ENCODE data around the gene SRSF6. TPM values are rescaled to one million over a fixed set of nuclear protein-coding genes. Genes with fewer than 3 reads are reported as not detected.
A peak's percentile ranks its signal among the peaks of the same experiment; 100 is the strongest.
"Not testable (repeated sequence)": the region's sequence is repeated elsewhere in the genome, so short reads cannot be mapped to it uniquely, and the experiment has no call there.

The SRSF6 gene
- total RNA-seq, 1 experiment from 2014 or later: 23.8 TPM

DNA sequence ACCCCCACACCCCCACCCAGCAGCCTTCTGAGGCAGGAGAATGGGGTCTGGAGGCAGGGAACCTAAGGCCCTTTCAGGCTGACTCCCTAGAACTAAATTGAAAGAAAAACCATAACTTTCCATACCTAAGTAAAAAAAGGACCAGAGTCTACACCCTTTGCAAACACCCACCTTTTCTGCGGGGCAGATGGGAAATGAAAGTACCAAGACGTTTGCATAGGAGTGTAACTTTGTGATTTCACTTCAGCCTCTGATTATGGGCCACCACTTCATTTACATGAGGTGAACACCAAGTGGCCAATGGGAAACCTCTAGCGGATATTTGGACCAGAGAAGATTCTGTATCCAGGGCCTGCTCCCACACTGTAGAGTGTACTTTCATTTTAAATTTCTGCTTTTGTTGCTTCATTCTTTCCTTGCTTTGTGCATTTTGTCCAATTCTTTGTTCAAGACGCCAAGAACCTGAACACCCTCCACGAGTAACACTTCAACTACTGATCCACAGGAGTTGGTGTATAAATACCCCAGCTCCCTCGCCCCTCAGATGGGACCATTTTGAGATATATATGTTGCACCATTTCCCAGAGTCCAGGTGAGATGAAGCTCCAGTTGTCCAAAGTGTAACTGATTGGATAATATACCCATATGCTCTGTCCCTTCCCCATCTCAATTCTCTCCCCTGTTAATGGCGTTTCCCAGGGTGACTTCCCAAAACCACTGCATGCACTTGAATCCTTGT is 18.9 kb upstream of the SRSF6 start:
- DNase-seq: no peak

DNA sequence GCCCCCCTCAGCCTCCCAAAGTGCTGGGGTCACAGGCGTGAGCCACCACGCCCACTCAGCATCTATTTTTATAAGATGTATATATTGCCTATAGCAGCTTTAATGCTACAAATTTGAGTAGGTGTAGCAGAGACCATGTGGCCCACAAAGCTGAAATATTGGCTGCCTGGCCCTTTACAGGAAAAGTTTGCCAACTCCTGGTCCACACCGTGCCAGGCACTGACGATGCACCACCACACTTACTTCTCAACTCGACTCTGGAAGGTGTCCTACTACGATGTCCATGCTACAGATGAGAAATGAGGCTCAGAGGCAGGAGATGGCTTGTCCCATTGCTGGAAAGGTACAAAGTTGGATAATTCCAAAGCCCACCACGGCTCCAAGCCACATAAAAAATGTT is 17.2 kb upstream of the SRSF6 start:
- Histone ChIP-seq H3K4me3 (ENCODE audit: insufficient read depth, low read depth, low read length) (no peak overlapping the region), H3K27me3 (ENCODE audit: control insufficient read depth, insufficient read depth, low read length) (no peaks in the 10 kb centered on the region), H3K36me3 (replicated peaks; ENCODE audit: control insufficient read depth, insufficient read depth, low read length) (no peaks in the 10 kb centered on the region)
- no peak for DNase-seq

More for the DNA sequence above, 18.9 kb upstream of the SRSF6 start:
- no peaks in the 10 kb centered on the region for H3K36me3 ChIP-seq (replicated peaks; ENCODE audit: control insufficient read depth, insufficient read depth, low read length)
- H3K4me3 ChIP-seq (ENCODE audit: insufficient read depth, low read depth, low read length): no peak overlapping the region
- H3K27me3 ChIP-seq (ENCODE audit: control insufficient read depth, insufficient read depth, low read length): no peaks in the 10 kb centered on the region

DNA sequence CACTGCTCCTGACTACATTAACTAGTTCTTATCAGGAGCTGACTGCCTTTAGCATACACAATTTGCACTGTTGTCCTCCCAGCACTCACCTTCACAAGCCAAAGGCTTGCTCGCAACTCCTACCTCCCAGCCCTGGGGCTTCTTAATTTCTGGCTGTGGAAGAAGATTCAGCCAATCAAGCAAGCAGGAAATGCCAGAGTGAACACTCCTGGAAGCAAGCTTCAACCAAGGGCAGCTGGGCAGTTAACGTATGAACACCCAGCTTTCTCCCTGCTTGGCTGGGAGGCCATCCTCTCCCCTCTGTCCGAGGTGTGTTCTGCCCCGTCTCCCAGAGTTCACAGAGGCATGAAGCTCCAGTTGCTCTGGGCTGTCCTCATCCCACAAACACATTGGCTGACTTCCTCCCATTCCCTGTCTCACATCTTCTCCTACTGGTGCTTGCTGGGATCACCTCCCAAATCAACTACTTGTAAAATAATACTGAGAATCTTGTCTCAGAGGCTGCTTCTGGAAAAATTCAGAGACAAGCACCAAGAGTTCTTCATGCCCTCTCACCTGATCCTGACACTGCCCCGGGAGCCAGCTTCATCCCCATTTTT is 15.3 kb upstream of the SRSF6 start:
- no peaks in the 10 kb centered on the region for H3K36me3 ChIP-seq (replicated peaks; ENCODE audit: control insufficient read depth, insufficient read depth, low read length)
- H3K27me3 ChIP-seq (ENCODE audit: control insufficient read depth, insufficient read depth, low read length): no peaks in the 10 kb centered on the region
- H3K4me3 ChIP-seq (ENCODE audit: insufficient read depth, low read depth, low read length): no peak overlapping the region
- peak; percentile 39 for DNase-seq

DNA sequence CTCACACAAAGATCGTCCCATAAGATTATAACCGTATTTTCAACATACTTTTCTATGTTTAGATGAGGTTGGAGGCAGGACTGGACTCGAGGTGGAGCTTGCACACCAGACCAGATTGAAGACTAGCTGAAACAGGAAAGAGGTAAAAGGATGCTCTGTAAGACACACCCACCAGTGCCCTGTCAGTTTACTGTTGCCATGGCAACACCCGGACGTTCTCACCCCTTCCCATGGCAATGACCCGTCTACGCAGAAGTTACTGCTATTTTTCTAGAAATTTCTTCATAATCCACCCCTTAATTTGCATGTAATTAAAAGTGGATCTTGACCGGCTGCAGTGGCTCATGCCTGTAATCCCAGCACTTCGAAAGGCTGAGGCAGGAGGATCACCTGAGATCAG is 13.6 kb upstream of the SRSF6 start:
- no peaks in the 10 kb centered on the region for H3K36me3 ChIP-seq (replicated peaks; ENCODE audit: control insufficient read depth, insufficient read depth, low read length)
- DNase-seq: no peak
- no peaks in the 10 kb centered on the region for H3K27me3 ChIP-seq (ENCODE audit: control insufficient read depth, insufficient read depth, low read length)
- no peak overlapping the region for H3K4me3 ChIP-seq (ENCODE audit: insufficient read depth, low read depth, low read length)

DNA sequence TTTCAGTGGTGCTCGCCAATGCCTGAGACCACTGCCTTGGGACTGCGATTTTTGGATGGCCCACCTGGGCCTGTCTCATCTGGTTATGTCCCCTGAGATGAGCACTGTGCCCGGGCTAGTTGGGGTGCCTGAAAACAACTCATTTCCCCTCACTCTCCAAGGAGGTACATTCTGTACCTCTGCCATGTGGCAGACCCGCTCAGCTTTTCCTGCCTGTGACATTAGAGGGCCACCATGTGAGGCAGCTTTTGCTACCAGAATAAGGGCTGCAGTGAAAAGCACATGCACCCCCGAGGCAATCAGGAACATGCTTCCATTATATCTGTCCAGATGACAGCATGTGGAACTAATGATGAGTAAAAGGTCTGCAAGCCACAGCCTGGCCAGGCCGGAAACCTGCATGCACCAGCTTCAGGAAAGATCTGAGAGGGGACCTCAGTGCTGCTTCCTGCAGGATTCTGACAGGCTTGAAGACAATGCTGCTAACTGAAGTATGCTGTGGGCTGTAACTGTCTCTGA is 11.3 kb upstream of the SRSF6 start:
- DNase-seq: no peak

DNA sequence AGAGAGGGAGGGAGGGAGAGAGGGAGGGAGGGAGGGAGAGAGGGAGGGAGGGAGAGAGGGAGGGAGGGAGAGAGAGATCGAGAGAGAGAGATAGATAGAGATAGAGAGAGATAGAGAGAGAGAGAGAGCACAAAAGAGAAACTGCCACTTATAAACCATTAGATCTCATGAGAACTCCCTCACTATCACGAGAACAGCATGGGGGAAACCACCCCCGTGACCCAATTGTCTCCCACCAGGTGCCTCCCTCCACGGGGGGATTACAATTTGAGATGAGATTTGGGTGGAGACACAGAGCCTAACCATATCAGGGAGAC is 9.3 kb upstream of the SRSF6 start:
- H3K36me3 ChIP-seq (replicated peaks; ENCODE audit: control insufficient read depth, insufficient read depth, low read length); DNase-seq; H3K4me3 ChIP-seq (ENCODE audit: insufficient read depth, low read depth, low read length); H3K27me3 ChIP-seq (ENCODE audit: control insufficient read depth, insufficient read depth, low read length): not testable (repeated sequence)

More for the DNA sequence above, 11.3 kb upstream of the SRSF6 start:
- Histone ChIP-seq H3K27me3 (ENCODE audit: control insufficient read depth, insufficient read depth, low read length) (no peaks in the 10 kb centered on the region), H3K4me3 (ENCODE audit: insufficient read depth, low read depth, low read length) (no peak overlapping the region), H3K36me3 (replicated peaks; ENCODE audit: control insufficient read depth, insufficient read depth, low read length) (no peaks in the 10 kb centered on the region)

DNA sequence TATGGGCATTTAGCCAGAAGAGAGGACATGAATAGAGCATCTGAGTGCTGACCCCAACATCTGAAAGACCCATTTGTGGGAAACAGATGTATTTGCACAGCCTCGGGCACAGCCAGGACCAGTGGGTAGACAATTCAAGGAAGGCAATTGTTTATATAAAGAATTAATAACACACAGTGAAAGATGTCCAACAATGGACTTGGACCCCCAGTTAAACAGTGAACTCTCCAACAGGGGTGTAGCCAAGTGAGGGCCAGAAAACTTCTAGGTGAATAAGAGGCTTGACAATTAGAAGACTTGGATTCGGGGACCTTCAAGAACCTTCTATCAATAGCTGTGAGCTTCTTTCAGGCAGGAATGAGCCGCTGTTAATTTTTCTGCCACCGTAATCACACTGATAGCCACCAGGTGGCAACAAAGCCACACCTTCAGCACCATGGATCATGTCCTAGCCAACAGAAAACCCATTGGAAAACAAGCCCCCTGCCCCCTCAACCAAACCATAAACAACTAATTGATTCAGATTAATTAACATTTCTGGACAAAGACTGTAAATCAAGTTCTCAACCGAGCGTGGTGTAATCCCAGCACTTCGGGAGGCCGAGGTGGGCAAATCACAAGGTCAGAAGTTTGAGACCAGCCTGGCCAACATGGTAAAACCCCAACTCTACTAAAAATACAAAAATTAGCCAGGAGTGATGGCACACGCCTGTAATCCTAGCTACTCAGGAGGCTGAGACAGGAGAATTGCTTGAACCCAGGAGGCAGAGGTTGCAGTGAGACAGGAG is 8.8 kb upstream of the SRSF6 start:
- peak; percentile 72 for DNase-seq
- H3K36me3 ChIP-seq (replicated peaks; ENCODE audit: control insufficient read depth, insufficient read depth, low read length): no peaks in the 10 kb centered on the region
- H3K27me3 ChIP-seq (ENCODE audit: control insufficient read depth, insufficient read depth, low read length): no peaks in the 10 kb centered on the region
- H3K4me3 ChIP-seq (ENCODE audit: insufficient read depth, low read depth, low read length): no peak overlapping the region

DNA sequence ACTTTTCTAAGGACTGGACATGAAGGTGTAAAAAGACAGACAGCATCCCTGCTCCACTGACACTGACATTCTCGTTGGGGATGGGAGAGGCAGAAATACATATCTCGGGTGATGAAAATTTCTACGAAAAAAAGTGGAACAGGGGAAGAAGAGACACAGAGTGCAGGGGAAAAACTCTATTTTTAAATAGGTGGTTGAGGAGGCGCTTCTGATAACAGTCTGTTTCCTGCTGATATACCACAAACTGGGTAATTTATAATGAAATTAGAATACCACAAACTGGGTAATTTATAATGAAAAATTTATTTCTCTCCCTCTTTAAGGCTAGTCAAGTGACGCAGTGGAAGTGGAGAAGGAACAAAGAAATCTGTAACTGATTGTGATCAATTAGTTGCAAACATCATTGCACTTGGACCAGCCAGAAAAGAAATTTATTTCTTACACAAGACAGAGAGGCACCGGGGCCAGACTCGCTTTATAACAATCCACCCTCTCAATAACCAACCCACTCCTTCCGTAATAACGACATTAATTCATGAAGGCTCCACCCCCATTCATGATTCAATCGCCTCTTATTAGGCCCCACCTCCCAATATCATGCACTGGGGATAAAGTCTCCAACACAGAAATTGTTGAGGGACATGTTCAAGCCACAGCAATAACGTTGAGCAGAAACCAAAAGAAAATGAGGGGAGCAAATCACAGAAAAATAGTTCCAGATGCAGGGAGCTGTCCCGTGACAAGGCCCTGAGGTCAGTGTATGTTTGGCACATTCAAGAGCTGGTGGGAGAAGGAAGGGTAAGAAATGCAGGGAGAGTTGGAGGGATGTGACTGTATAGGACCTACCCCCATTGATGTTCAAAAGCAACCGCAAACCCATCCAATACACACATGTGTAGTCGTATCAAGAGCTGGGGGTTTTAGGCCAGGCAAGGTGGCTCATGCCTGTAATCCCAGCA is 6.6 kb upstream of the SRSF6 start:
- Histone ChIP-seq H3K4me3 (ENCODE audit: insufficient read depth, low read depth, low read length) (no peak overlapping the region), H3K27me3 (ENCODE audit: control insufficient read depth, insufficient read depth, low read length) (no peaks in the 10 kb centered on the region), H3K36me3 (replicated peaks; ENCODE audit: control insufficient read depth, insufficient read depth, low read length) (no peaks in the 10 kb centered on the region)
- no peak for DNase-seq

DNA sequence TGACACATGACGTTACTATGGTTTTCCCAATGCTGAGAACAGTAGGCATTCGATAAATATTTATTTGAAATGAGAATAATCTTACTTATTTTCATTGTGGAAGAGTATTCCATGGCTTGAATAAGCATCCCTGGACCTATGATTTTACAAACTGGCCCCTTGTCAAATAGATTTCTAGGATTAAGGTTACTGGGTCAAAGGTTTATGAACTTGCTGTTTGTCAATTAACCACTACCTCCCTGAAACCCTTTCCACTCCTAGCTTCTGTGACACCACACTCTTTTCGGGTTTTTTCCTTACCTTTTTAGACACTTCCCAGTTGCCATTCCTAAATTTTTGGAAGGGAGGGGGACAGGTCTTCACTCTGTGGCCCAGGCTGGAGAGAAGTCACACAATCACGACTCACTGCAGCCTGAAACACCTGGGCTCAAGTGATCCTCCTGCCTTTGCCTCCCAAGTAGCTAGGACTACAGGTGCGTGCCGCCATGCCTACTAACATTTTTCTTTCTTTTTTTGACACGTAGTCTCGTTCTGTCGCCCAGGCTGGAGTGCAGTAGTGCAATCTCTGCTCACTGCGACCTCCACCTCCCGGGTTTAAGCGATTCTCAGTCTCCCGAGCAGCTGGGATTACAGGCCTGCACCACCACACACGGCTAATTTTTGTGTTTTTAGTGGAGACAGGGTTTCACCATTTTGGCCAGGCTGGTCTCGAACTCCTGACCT is 5.1 kb upstream of the SRSF6 start:
- DNase-seq: no peak
- H3K36me3 ChIP-seq (replicated peaks; ENCODE audit: control insufficient read depth, insufficient read depth, low read length): no peaks in the 10 kb centered on the region
- no peaks in the 10 kb centered on the region for H3K27me3 ChIP-seq (ENCODE audit: control insufficient read depth, insufficient read depth, low read length)
- H3K4me3 ChIP-seq (ENCODE audit: insufficient read depth, low read depth, low read length): no peak overlapping the region

DNA sequence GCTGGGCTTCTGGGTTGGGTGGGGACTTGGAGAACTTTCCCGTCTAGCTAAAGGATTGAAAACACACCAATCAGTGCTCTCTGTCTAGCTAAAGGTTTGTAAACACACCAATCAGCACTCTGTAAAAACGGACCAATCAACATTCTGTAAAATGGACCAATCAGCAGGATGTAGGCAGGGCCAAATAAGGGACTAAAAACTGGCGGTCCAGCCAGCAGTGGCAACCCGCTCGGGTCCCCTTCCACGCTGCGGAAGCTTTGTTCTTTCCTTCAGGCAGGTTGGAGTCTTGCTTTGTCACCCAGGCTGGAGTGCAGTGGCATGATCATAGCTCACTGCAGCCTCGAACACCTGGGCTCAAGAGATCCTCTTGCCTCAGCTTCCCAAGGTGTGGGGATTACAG is 1.4 kb upstream of the SRSF6 start:
- peaks cover 20% of the 10 kb centered on the region for H3K36me3 ChIP-seq (replicated peaks; ENCODE audit: control insufficient read depth, insufficient read depth, low read length)
- not testable (repeated sequence) for H3K27me3 ChIP-seq (ENCODE audit: control insufficient read depth, insufficient read depth, low read length); H3K4me3 ChIP-seq (ENCODE audit: insufficient read depth, low read depth, low read length); DNase-seq

DNA sequence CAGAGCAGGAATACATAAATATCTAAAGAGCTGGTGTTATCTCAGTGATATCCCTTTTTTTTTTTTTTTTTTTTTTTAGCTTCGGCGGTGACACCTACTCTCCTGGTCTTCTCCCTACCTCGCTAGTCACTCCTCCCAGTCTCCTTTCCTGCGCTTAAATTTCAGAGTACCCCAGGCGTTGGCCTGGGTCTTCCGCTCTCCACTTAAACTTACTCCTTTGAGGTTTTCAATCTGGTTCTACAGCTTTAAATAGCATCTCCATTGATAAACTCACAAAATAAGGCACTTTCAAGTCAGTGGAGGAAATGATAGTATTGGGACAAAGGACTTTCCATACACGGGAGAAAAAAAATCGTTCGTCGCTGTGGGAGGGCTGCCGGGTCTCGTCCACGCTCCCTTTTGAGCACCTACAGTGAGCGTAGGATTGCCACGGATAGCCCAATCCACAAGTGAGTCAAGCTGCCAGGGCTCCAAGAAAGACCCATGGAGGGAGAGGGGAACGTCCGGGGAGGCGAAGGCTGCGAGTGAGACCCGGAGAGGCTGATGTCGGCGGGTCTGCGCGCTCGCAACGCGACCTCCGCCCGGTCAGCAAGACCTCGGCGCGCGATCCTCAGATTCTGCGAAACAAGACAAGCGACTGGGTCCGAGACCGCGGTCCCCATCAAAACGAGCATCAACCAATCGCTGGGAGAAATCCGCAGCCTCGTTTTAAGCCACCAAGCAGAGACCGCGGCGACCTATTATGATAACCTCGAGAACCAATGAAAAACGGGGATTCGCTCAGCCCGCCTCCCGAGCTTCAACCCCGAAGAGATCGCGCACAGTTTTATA is 672 bp upstream of the SRSF6 start:
- no peaks in the 10 kb centered on the region for H3K27me3 ChIP-seq (ENCODE audit: control insufficient read depth, insufficient read depth, low read length)
- peak overlapping the region; percentile 90 for H3K4me3 ChIP-seq (ENCODE audit: insufficient read depth, low read depth, low read length)
- H3K36me3 ChIP-seq (replicated peaks; ENCODE audit: control insufficient read depth, insufficient read depth, low read length): peaks cover 24% of the 10 kb centered on the region
- DNase-seq: peak; percentile 92

DNA sequence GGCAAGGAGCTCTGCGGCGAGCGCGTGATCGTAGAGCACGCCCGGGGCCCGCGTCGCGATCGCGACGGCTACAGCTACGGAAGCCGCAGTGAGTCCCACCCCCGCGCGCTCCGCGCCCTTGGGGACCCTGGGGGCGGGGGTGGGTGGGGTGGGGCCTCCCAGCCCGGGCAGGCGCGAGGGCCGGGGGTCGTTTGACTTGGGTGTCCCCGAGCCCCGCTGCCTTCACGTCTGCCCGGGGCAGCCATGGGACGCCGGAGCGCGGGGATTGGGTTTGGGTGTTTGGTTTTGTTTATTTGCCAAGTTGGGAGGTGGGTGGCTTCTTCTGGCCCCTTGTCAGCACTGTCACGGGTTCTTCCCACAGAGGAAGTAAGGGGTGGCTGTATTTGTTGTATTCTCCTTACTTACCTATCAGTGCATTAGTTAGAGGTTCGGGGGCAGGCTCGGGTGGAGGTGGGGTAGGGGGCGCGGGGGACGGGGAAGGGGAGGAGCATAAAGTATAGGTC is 777 bp downstream of the SRSF6 start:
- Histone ChIP-seq H3K27me3 (ENCODE audit: control insufficient read depth, insufficient read depth, low read length) (no peaks in the 10 kb centered on the region), H3K36me3 (replicated peaks; ENCODE audit: control insufficient read depth, insufficient read depth, low read length) (peaks cover 36% of the 10 kb centered on the region), H3K4me3 (ENCODE audit: insufficient read depth, low read depth, low read length) (peak overlapping the region; percentile 90)
- no peak for DNase-seq
